ENCODE measurements around the gene DYNC2LI1. TPM values are rescaled to one million over a fixed set of nuclear protein-coding genes. Genes with fewer than 3 reads are reported as not detected.

The DYNC2LI1 gene
- polyA plus RNA-seq, 1 donor (not counting 4 experiments of a cell fraction or from before 2014, with no cell fraction given): 29.9 TPM

GRCh38 chr2:43748333-43748732 lies 25.5 kb upstream of the DYNC2LI1 start:
- Histone ChIP-seq H3K27me3 (ENCODE audit: control insufficient read depth, extremely low read depth, insufficient read depth, low read length) (no peaks in the 10 kb centered on the region), H2AFZ (ENCODE audit: control insufficient read depth, low read length) (no peak overlapping the region), H3K4me3 (ENCODE audit: control insufficient read depth in 2 of 3, extremely low read depth in 1 of 3, insufficient read depth in 2 of 3, low read depth in 1 of 3, low read length in 3 of 3) (no peak overlapping the region), H3K27ac (ENCODE audit: control insufficient read depth, insufficient read depth, low read length) (no peak overlapping the region), H3K4me2 (ENCODE audit: control insufficient read depth, extremely low read depth, insufficient read depth, low read depth, low read length) (no peak overlapping the region), H3K9ac (ENCODE audit: control insufficient read depth, extremely low read depth, insufficient read depth, low read length) (no peak overlapping the region), H3K36me3 (ENCODE audit: control insufficient read depth in 2 of 2, extremely low read depth in 1 of 2, insufficient read depth in 2 of 2, low read length in 2 of 2) (no peaks in the 10 kb centered on the region), H4K20me1 (ENCODE audit: control insufficient read depth, extremely low read depth, insufficient read depth, low read length) (no peaks in the 10 kb centered on the region), H3K4me1 (ENCODE audit: control insufficient read depth, extremely low read depth, insufficient read depth, low read length) (no peaks in the 10 kb centered on the region), H3K9me3 (ENCODE audit: control insufficient read depth, low read depth, low read length) (no peaks in the 10 kb centered on the region), H3K79me2 (ENCODE audit: control insufficient read depth, insufficient read depth, low read length) (no peaks in the 10 kb centered on the region), H3K9me1 (ENCODE audit: control insufficient read depth, extremely low read depth, insufficient read depth, low read length) (no peaks in the 10 kb centered on the region)
- DNase-seq (ENCODE audit: low read depth, low spot score): no peak
- no peak for TF ChIP-seq EZH2 (IDR thresholded peaks at IDR 0.05; ENCODE audit: low read length)
- TF ChIP-seq CTCF (optimal IDR thresholded peaks at IDR 0.05 in 1 of 3, IDR thresholded peaks at IDR 0.05 in 1 of 3, conservative IDR thresholded peaks at IDR 0.05 in 1 of 3; ENCODE audit: extremely low read depth in 1 of 3, insufficient read depth in 2 of 3, low read length in 3 of 3): no peak
- no peak for FAIRE-seq
- dilution Hi-C loops (cut with MboI; ENCODE audit: extremely low pct_ligation_motif_present, low sequenced_read_pairs): no loop called here

DNA sequence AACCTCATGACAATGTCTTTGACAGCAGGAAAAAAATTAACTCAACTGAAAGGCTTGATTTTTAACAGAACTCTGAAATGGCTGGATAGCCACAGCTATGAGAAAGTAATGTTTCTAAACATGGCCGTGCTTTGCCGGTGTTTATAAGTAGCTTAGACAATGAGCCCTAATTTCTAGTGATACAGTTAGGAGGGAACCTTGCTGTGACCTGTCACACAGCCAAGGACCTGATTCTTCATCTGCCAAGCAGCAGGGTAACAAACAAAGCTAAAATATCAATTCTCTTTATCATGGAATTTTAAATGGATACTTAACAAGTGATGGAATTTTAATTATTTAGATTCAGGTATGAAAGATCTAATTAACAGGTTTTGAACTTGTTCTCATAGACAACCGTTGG lies 24.3 kb upstream of the DYNC2LI1 start:
- FAIRE-seq: no peak

More for the DNA sequence above, 24.3 kb upstream of the DYNC2LI1 start:
- Histone ChIP-seq H3K27me3 (ENCODE audit: control insufficient read depth, extremely low read depth, insufficient read depth, low read length) (no peaks in the 10 kb centered on the region), H3K36me3 (ENCODE audit: control insufficient read depth in 2 of 2, extremely low read depth in 1 of 2, insufficient read depth in 2 of 2, low read length in 2 of 2) (no peaks in the 10 kb centered on the region), H4K20me1 (ENCODE audit: control insufficient read depth, extremely low read depth, insufficient read depth, low read length) (no peaks in the 10 kb centered on the region), H3K27ac (ENCODE audit: control insufficient read depth, insufficient read depth, low read length) (no peak overlapping the region), H3K4me2 (ENCODE audit: control insufficient read depth, extremely low read depth, insufficient read depth, low read depth, low read length) (no peak overlapping the region), H2AFZ (ENCODE audit: control insufficient read depth, low read length) (no peak overlapping the region), H3K9me3 (ENCODE audit: control insufficient read depth, low read depth, low read length) (no peaks in the 10 kb centered on the region), H3K4me1 (ENCODE audit: control insufficient read depth, extremely low read depth, insufficient read depth, low read length) (no peaks in the 10 kb centered on the region), H3K4me3 (ENCODE audit: control insufficient read depth in 2 of 3, extremely low read depth in 1 of 3, insufficient read depth in 2 of 3, low read depth in 1 of 3, low read length in 3 of 3) (no peak overlapping the region), H3K9me1 (ENCODE audit: control insufficient read depth, extremely low read depth, insufficient read depth, low read length) (no peaks in the 10 kb centered on the region), H3K9ac (ENCODE audit: control insufficient read depth, extremely low read depth, insufficient read depth, low read length) (no peak overlapping the region), H3K79me2 (ENCODE audit: control insufficient read depth, insufficient read depth, low read length) (no peaks in the 10 kb centered on the region)
- no peak for DNase-seq (ENCODE audit: low read depth, low spot score)
- dilution Hi-C loops (cut with MboI; ENCODE audit: extremely low pct_ligation_motif_present, low sequenced_read_pairs): no loop called here
- no peak for TF ChIP-seq EZH2 (IDR thresholded peaks at IDR 0.05; ENCODE audit: low read length)
- no peak for TF ChIP-seq CTCF (optimal IDR thresholded peaks at IDR 0.05 in 1 of 3, IDR thresholded peaks at IDR 0.05 in 1 of 3, conservative IDR thresholded peaks at IDR 0.05 in 1 of 3; ENCODE audit: extremely low read depth in 1 of 3, insufficient read depth in 2 of 3, low read length in 3 of 3)
